ENCODE measurements around the gene IL11. TPM values are rescaled to one million over a fixed set of nuclear protein-coding genes. Genes with fewer than 3 reads are reported as not detected.

IL11 gene
- total and polyA plus RNA-seq, 2 of the 8 experiments (the other 6 are each of a cell fraction or from before 2014, with no cell fraction given) = 1.7 to 2.8 TPM

DNA sequence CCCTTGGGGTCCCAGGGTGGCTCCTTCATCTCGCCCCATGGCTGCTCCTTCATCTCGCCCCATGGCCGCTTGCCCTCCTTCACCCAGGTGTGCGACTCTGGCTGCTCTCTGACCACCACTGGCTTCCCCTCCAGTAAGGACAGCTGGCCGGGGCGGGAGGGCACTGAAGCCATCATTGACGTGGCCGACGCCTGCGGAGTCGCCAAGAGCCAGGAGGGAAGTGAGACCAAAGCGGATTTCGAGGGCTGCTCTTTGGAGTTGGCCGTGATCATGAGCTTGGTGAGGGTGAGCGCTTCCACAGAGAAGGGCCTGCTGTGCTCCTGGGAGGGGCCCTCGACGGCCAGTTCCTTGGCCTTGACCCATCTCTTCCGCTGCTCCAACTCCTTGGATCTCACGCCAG, 11.8 kb downstream of the IL11 start:
- H2BK120ac ChIP-seq (replicated peaks; ENCODE audit: low read depth, low read length) = no peak overlapping the region
- H2AK5ac ChIP-seq (ENCODE audit: low read depth, low read length) = no peak overlapping the region
- no peaks in the 10 kb centered on the region for H3K36me3 ChIP-seq (ENCODE audit: control insufficient read depth in 2 of 4, insufficient read depth in 4 of 4, low read length in 3 of 4)
- H4K20me1 ChIP-seq (replicated peaks in 1 of 2; ENCODE audit: control insufficient read depth in 1 of 2, insufficient read depth in 2 of 2, low read length in 2 of 2) = peaks cover 0 to 1% of the 10 kb centered on the region in 2 experiments
- TF ChIP-seq PHF8 (conservative IDR thresholded peaks at IDR 0.05; ENCODE audit: low read depth, low read length) (no peak), ZNF274 (IDR thresholded peaks at IDR 0.05; ENCODE audit: borderline replicate concordance, extremely low read depth, low read length) (no peak), TBP (IDR thresholded peaks at IDR 0.05; ENCODE audit: low read depth, low read length) (no peak), HDAC2 (IDR thresholded peaks at IDR 0.05; ENCODE audit: borderline replicate concordance in 1 of 2, low read depth in 2 of 2, low read length in 2 of 2) (no peak), GABPA (IDR thresholded peaks at IDR 0.05; ENCODE audit: borderline replicate concordance, insufficient read depth, low read length) (no peak), SAP30 (IDR thresholded peaks at IDR 0.05; ENCODE audit: insufficient read depth, insufficient replicate concordance, low read length) (no peak), SRF (IDR thresholded peaks at IDR 0.05; ENCODE audit: low read depth, low read length) (no peak), TAF1 (IDR thresholded peaks at IDR 0.05; ENCODE audit: low read depth, low read length) (no peak), POU5F1 (IDR thresholded peaks at IDR 0.05; ENCODE audit: low read depth, low read length) (no peak), USF2 (IDR thresholded peaks at IDR 0.05; ENCODE audit: low read length) (no peak)
- H2BK12ac ChIP-seq (ENCODE audit: low read depth, low read length) = no peak overlapping the region
- no peak overlapping the region for H3K27ac ChIP-seq (ENCODE audit: low read depth, low read length)
- no peak overlapping the region for H2BK20ac ChIP-seq (ENCODE audit: low read length)
- no peak overlapping the region for H2AFZ ChIP-seq (ENCODE audit: low read length)
- DNase-seq (ENCODE audit: low read depth in 1 of 2, low spot score in 2 of 2) (no peak), FAIRE-seq (no peak)
- peak overlapping the region; percentile 61; the same call in 1 of the 2 replicates for H2BK15ac ChIP-seq (ENCODE audit: low read length)
- H2BK5ac ChIP-seq (ENCODE audit: low read depth, low read length) = no peak overlapping the region
- H4K8ac ChIP-seq (ENCODE audit: extremely low read depth, insufficient read depth, low read length) = no peak overlapping the region
- H3K4ac ChIP-seq (replicated peaks; ENCODE audit: insufficient read length, low read depth, low read length) = no peak overlapping the region
- H3K23me2 ChIP-seq (ENCODE audit: low read depth, low read length) = peaks cover 7% of the 10 kb centered on the region; the same call in 1 of the 2 replicates
- peaks cover 3 to 36% (median 28%) of the 10 kb centered on the region in 4 experiments for H3K27me3 ChIP-seq (replicated peaks in 1 of 4; ENCODE audit: control insufficient read depth in 3 of 4, extremely low read depth in 1 of 4, insufficient read depth in 3 of 4, low read length in 3 of 4)
- H3K23ac ChIP-seq (ENCODE audit: insufficient read length) = no peak overlapping the region
- no peaks in the 10 kb centered on the region for H3K9me3 ChIP-seq (ENCODE audit: insufficient read depth in 2 of 2, low read depth in 1 of 2, low read length in 1 of 2)
- H4K5ac ChIP-seq (ENCODE audit: insufficient read length, low read depth, low read length) = no peak overlapping the region
- POLR2A ChIA-PET (ENCODE audit: partially characterized antibody) = interaction anchor here (0.6 to 6.1 kb wide), 11 partner anchors 9 to 192 kb away, joined by 3 to 30 read pairs (median 3); partner anchors contain the start of genes DNAAF3, TMEM238 and UBE2S
- no peaks in the 10 kb centered on the region for H3K79me2 ChIP-seq (ENCODE audit: control insufficient read depth in 1 of 2, insufficient read depth in 2 of 2, low read length in 2 of 2)
- no peak overlapping the region for H4K91ac ChIP-seq (replicated peaks; ENCODE audit: insufficient read length, low read length)
- H3K9ac ChIP-seq (replicated peaks in 1 of 4; ENCODE audit: extremely low read depth in 1 of 4, low read depth in 3 of 4, low read length in 3 of 4) = no peak overlapping the region
- H3K4me1 ChIP-seq (replicated peaks in 1 of 4; ENCODE audit: control insufficient read depth in 3 of 4, insufficient read depth in 4 of 4, low read length in 3 of 4) = peaks cover 0 to 10% (median 7%) of the 10 kb centered on the region in 4 experiments; a peak in 6 of 7 replicates
- WGBS, 2 experiments (ENCODE audit: extremely low coverage in 1 of 2, insufficient coverage in 1 of 2, insufficient read length in 1 of 2, insufficient replicate concordance in 2 of 2, low coverage in 1 of 2, low lambda C conversion rate in 2 of 2, missing lambda C conversion rate in 1 of 2) = 93% methylated on average over 15 of the region's 19 CpGs; no CpG with 5 or more reads in 1 of the 2 experiments
- CTCF ChIA-PET (ENCODE audit: partially characterized antibody) = interaction anchor here (1.0 to 2.0 kb wide), 5 partner anchors 10 to 67 kb away, joined by 3 to 5 read pairs (median 4); partner anchors contain the start of gene TMEM238
- H3K4me2 ChIP-seq (ENCODE audit: insufficient read depth in 1 of 2, low read depth in 2 of 2, low read length in 2 of 2) = no peak overlapping the region
- no peak overlapping the region for H3K14ac ChIP-seq (ENCODE audit: insufficient read length)
- H3K79me1 ChIP-seq (ENCODE audit: low read depth, low read length) = no peaks in the 10 kb centered on the region
- H3K56ac ChIP-seq (replicated peaks; ENCODE audit: insufficient read length, low read depth, low read length) = no peak overlapping the region
- no peak overlapping the region for H3K18ac ChIP-seq (ENCODE audit: extremely low read depth, low read length)
- no peak overlapping the region for H3K4me3 ChIP-seq (ENCODE audit: extremely low read depth in 1 of 4, insufficient read depth in 2 of 4, low read depth in 3 of 4, low read length in 4 of 4)
